Brain microvascular endothelial cell (primary cell): Measurements from ENCODE around the gene MAML2.

Experiments used
- DNase-seq: peaks from one replicate; pipeline ENCODE4 v3.0.0-alpha.2; 2020
- H3K27ac ChIP-seq: fragments of 250-450 bp; sonication (Bioruptor Pico); 2 replicates; pipeline ENCODE4 v1.5.1; 2020; ENCODE audit warnings: mild to moderate bottlenecking, moderate library complexity
- H3K27me3 ChIP-seq: fragments of 250-450 bp; sonication (Bioruptor Pico); replicated peaks from 2 replicates; pipeline ENCODE4 v1.5.1; 2020; ENCODE audit warnings: mild to moderate bottlenecking
- H3K36me3 ChIP-seq: fragments of 250-450 bp; sonication (Bioruptor Pico); replicated peaks from 2 replicates; pipeline ENCODE4 v1.5.1; 2020; ENCODE audit warnings: mild to moderate bottlenecking
- H3K4me3 ChIP-seq: 2 replicates; pipeline ENCODE4 v1.5.1; 2011; ENCODE audit warnings: low read depth, mild to moderate bottlenecking, control low read depth, low read length, moderate library complexity
- CTCF ChIP-seq: IDR thresholded peaks from 2 replicates; pipeline ENCODE4 v1.5.1; 2011; ENCODE audit warnings: low read depth, mild to moderate bottlenecking, moderate library complexity, low read length, control low read depth, inconsistent platforms; ENCODE audit errors: missing control alignments
- in situ Hi-C: cut with HindIII; loops from 2 replicates; pipeline ENCODE4 v1.10.0; 2017; ENCODE audit warnings: low sequenced_read_pairs, low pct_ligation_motif_present

Gene MAML2

GRCh38 chr11:96284917-96285316, 58.1 kb downstream of the MAML2 start:
- Histone ChIP-seq H3K27me3 (no peaks in the 10 kb centered on the region), H3K27ac (no peak overlapping the region), H3K4me3 (no peak overlapping the region), H3K36me3 (no peaks in the 10 kb centered on the region)
- no peak for DNase-seq
- TF ChIP-seq CTCF = no peak
- in situ Hi-C loops = no loop called here

- TF ChIP-seq CTCF = no peak
- Histone ChIP-seq H3K27me3 (no peaks in the 10 kb centered on the region), H3K36me3 (no peaks in the 10 kb centered on the region), H3K4me3 (no peak overlapping the region), H3K27ac (no peak overlapping the region)
- DNase-seq = no peak
- in situ Hi-C loops = no loop called here
Measured at GRCh38 chr11:96284401-96284800, 58.6 kb downstream of the MAML2 start.

GRCh38 chr11:96282625-96283220, 60.3 kb downstream of the MAML2 start:
- Histone ChIP-seq H3K4me3 (no peak overlapping the region), H3K27me3 (no peaks in the 10 kb centered on the region), H3K27ac (no peak overlapping the region), H3K36me3 (no peaks in the 10 kb centered on the region)
- TF ChIP-seq CTCF = no peak
- no peak for DNase-seq
- in situ Hi-C loops = no loop called here

- H3K27me3 ChIP-seq = no peaks in the 10 kb centered on the region
- DNase-seq = no peak
- H3K4me3 ChIP-seq = no peak overlapping the region
- in situ Hi-C loops = no loop called here
- TF ChIP-seq CTCF = no peak
- H3K36me3 ChIP-seq = no peaks in the 10 kb centered on the region
- peak overlapping the region; percentile 47 for H3K27ac ChIP-seq
Measured at GRCh38 chr11:96280444-96280843, 62.6 kb downstream of the MAML2 start.

GRCh38 chr11:96279896-96280290, 63.1 kb downstream of the MAML2 start:
- H3K27ac ChIP-seq = peak overlapping the region; percentile 47
- no peak overlapping the region for H3K4me3 ChIP-seq
- in situ Hi-C loops = no loop called here
- H3K36me3 ChIP-seq = no peaks in the 10 kb centered on the region
- TF ChIP-seq CTCF = no peak
- no peaks in the 10 kb centered on the region for H3K27me3 ChIP-seq
- DNase-seq = no peak
